ENCODE measurements around the gene LRBA.

The LRBA gene

DNA sequence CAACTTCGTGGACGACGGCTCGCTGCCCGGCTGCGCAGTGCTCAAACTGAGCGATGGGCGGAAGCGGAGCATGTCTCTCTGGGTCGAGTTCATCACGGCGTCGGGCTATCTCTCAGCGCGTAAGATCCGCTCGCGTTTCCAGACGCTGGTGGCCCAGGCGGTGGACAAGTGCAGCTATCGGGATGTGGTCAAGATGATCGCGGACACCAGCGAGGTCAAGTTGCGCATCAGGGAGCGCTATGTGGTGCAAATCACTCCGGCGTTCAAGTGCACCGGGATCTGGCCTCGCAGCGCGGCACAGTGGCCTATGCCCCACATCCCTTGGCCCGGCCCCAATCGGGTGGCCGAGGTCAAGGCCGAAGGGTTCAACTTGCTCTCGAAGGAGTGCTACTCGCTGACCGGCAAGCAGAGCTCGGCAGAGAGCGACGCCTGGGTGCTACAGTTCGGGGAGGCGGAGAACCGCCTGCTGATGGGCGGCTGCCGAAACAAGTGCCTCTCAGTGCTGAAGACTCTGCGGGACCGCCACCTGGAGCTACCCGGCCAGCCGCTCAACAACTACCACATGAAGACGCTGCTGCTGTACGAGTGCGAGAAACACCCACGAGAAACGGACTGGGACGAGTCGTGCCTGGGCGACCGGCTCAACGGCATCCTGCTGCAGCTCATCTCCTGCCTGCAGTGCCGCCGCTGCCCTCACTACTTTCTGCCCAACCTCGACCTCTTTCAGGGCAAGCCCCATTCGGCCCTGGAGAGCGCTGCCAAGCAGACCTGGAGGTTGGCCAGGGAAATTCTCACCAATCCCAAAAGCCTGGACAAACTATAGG, 431.6 kb downstream of the LRBA start:
- CTCF ChIA-PET = interaction anchor here (0.5 kb wide), 1 partner anchor 237 kb away, joined by 5 read pairs; no protein-coding TSS in a partner anchor
- TF ChIP-seq, protein P1, sequence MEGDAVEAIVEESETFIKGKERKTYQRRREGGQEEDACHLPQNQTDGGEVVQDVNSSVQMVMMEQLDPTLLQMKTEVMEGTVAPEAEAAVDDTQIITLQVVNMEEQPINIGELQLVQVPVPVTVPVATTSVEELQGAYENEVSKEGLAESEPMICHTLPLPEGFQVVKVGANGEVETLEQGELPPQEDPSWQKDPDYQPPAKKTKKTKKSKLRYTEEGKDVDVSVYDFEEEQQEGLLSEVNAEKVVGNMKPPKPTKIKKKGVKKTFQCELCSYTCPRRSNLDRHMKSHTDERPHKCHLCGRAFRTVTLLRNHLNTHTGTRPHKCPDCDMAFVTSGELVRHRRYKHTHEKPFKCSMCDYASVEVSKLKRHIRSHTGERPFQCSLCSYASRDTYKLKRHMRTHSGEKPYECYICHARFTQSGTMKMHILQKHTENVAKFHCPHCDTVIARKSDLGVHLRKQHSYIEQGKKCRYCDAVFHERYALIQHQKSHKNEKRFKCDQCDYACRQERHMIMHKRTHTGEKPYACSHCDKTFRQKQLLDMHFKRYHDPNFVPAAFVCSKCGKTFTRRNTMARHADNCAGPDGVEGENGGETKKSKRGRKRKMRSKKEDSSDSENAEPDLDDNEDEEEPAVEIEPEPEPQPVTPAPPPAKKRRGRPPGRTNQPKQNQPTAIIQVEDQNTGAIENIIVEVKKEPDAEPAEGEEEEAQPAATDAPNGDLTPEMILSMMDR (conservative IDR thresholded peaks at IDR 0.05; ENCODE audit: low read depth) = no peak
- POLR2A ChIA-PET (ENCODE audit: low non-redundant PET) = no interaction called here
- H3K27ac ChIP-seq = peak overlapping the region; percentile 5; the same call in 1 of the 2 replicates
- DNase-seq (ENCODE audit: low spot score) = no peak

DNA sequence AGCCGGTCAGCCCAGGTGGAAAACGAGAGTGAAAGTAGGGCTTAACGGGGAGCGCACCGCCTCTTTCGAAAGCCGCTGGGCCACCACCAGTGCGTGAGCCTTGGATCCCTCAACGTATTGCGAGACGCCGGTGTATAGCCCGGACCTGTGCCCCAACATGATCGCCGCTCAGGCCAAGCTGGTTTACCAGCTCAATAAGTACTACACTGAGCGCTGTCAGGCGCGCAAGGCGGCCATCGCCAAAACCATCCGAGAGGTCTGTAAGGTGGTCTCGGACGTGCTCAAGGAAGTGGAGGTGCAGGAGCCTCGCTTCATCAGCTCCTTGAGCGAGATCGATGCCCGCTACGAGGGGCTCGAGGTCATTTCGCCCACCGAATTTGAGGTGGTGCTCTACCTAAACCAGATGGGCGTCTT, 432.2 kb downstream of the LRBA start:
- TF ChIP-seq, protein P1 (conservative IDR thresholded peaks at IDR 0.05; ENCODE audit: low read depth) = no peak
- no peak for DNase-seq (ENCODE audit: low spot score)
- ChIA-PET CTCF (no interaction called here), POLR2A (ENCODE audit: low non-redundant PET) (no interaction called here)
- H3K27ac ChIP-seq = no peak overlapping the region

DNA sequence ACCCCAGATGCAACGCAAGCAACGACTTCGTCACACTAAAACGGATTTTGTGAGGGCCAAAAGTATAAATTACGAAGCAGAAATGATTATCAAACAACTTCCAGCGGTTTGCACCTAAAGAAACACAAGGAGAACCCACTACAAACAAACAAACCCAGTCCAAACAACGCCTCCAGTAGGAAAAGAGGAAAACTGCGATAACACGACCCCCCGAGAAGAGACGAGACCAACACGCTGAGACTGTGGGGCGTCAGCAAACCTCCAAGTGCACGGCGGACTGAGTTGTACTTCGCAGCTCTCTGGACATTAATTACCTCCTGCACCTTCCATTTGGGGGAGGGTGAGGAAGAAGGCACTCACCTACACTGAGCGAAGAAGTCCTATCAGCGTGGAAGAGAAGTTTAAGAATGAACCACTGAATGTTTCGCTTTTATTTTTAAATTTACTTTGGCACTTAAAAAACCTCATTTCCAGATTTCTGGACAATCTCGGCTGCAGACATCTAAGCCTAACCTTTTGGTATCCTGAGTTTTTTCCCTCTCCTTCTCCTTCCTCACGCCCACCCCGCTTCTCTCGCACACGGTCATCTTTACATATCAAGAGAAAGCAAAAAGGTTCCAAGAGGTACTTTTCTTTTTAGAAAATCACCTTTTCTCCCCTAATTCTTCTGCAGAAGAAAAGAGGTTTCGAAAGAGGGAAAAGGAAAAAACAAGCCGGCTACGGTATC, 432.8 kb downstream of the LRBA start, which contains the start of gene MAB21L2:
Gene MAB21L2 (plus strand): TSS at position 6 of the 727 bp plus-strand sequence. CDS start 879 bp downstream, outside the sequence.
- TF ChIP-seq, protein P1 (conservative IDR thresholded peaks at IDR 0.05; ENCODE audit: low read depth) = no peak
- ChIA-PET POLR2A (ENCODE audit: low non-redundant PET) (no interaction called here), CTCF (no interaction called here)
- DNase-seq (ENCODE audit: low spot score) = no peak
- no peak within 1 kb of the TSS for H3K27ac ChIP-seq

DNA sequence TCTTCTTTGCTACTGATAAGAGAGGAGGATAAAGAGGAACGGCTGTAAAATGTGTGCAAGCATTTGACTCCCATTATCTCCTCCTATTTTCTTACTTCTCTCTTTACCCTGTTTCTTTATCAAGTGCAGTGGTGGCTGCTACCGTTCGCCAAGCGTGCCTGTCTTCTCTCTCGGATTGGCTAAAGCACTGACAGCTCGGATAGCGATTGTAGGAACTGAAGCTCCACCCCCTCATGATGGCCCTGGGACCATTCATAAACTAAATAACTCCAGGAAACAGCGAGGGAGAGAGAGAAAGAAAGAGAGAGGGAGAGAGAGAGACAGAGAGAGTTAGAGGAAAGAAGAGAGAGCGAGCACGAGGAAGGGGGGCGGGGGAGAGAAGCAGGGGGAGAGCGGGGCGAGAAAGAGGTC, 433.4 kb downstream of the LRBA start:
- no peak overlapping the region for H3K27ac ChIP-seq
- TF ChIP-seq, protein P1 (conservative IDR thresholded peaks at IDR 0.05; ENCODE audit: low read depth) = no peak
- CTCF ChIA-PET = no interaction called here
- no peak for DNase-seq (ENCODE audit: low spot score)
- POLR2A ChIA-PET (ENCODE audit: low non-redundant PET) = no interaction called here

DNA sequence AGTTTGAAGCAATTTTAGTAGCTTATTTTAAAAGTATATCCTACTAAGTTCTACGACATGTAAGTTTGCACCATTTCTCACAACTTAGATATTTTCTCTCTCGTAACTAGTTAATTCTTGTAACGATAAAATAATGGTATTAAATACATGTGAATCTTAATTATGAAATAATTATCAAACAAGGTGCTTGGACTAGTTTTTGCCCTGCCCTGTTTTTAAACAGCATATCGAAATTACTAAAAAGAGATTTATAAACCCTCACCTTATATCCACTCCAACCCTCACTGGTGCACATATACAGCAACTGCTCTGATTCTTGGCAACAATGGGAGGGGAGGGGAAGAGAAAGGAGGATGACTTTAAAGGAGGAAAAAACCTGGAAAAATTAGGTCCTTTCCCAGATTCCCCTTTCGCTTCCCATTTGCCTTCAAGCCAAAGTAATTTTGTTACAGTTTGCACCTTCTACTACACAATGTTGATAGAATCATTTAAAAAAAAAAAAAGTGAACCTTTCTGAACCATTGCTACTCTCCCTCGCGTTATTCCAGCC, 434.0 kb downstream of the LRBA start:
- TF ChIP-seq, protein P1 (conservative IDR thresholded peaks at IDR 0.05; ENCODE audit: low read depth) = no peak
- no peak for DNase-seq (ENCODE audit: low spot score)
- no peak overlapping the region for H3K27ac ChIP-seq
- ChIA-PET POLR2A (ENCODE audit: low non-redundant PET) (no interaction called here), CTCF (no interaction called here)

DNA sequence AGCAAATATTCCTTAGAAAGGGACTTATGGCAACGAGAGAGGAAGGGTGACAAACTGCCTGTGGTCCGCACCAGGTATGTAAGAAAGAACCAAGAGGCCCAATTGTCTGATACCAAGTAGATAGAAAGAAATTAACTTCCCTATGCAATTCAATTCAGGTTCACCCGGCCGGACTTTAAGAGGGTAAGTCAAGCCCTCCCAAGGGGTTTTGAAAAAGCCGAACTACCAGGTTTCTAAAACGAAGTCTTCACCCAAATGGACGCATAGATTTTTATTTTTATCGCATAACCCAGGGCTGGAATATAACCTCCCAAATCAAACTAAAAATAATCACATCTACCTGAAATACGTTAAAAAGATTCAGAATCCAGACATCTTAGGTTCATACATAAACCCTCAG, 434.8 kb downstream of the LRBA start:
- CTCF ChIA-PET = no interaction called here
- H3K27ac ChIP-seq = no peak overlapping the region
- DNase-seq (ENCODE audit: low spot score) = no peak
- POLR2A ChIA-PET (ENCODE audit: low non-redundant PET) = no interaction called here
- TF ChIP-seq, protein P1 (conservative IDR thresholded peaks at IDR 0.05; ENCODE audit: low read depth) = no peak

Measured in RWPE1 (cell line).